Tibial artery (tissue), 4 donors: ENCODE results near the gene PPIB.

Experiments used
- DNase-seq, 2 donors: peaks; one replicate each; pipeline ENCODE4 v3.0.0-alpha.2; 2019
- H3K27ac ChIP-seq, 2 donors: fragments of 200-600 bp; sonication (generic) in 1 of 2; 1 replicate in 1 of 2; 2 replicates in 1 of 2; pipeline ENCODE4 v1.5.1; 2018 to 2019; ENCODE audit warnings: mild to moderate bottlenecking in 1 of 2
- H3K27me3 ChIP-seq, 2 donors: fragments of 200-600 bp; sonication (generic) in 1 of 2; one replicate each; pipeline versions ENCODE4 v1.5.1 to v1.6.0; 2016 to 2019
- H3K36me3 ChIP-seq, 3 donors: fragments of 200-600 bp; sonication (generic) in 2 of 3; one replicate each; pipeline ENCODE4 v1.5.1; 2016 to 2019; ENCODE audit warnings: mild to moderate bottlenecking in 2 of 3
- H3K4me1 ChIP-seq, 4 donors: fragments of 200-600 bp; sonication (generic) in 2 of 4; 1 replicate in 3 of 4; 2 replicates in 1 of 4; pipeline ENCODE4 v1.5.1; 2016 to 2019
- H3K4me3 ChIP-seq, 2 donors: fragments of 200-600 bp; sonication (generic) in 1 of 2; 1 replicate in 1 of 2; 2 replicates in 1 of 2; pipeline ENCODE4 v1.5.1; 2018 to 2019; ENCODE audit warnings: mild to moderate bottlenecking in 2 of 2
- H3K9me3 ChIP-seq, 3 donors: fragments of 200-600 bp; sonication (generic) in 1 of 3; one replicate each; pipeline ENCODE4 v1.5.1; 2016 to 2019
- CTCF ChIP-seq, 2 experiments: fragments of 200-600 bp in 1 of 2; fragments of 450-650 bp in 1 of 2; IDR thresholded peaks; one replicate each; pipeline ENCODE4 v1.5.1; 2017 to 2019; ENCODE audit warnings: antibody characterized with exemption in 2 of 2, mild to moderate bottlenecking in 1 of 2, moderate library complexity in 1 of 2
- intact Hi-C: fragments of 100-400 bp; cut with DNase I; formaldehyde crosslinking; loops from one replicate; pipeline ENCODE4 v1.15.0; 2023; ENCODE audit warnings: low total_unique reads

PPIB gene

DNA sequence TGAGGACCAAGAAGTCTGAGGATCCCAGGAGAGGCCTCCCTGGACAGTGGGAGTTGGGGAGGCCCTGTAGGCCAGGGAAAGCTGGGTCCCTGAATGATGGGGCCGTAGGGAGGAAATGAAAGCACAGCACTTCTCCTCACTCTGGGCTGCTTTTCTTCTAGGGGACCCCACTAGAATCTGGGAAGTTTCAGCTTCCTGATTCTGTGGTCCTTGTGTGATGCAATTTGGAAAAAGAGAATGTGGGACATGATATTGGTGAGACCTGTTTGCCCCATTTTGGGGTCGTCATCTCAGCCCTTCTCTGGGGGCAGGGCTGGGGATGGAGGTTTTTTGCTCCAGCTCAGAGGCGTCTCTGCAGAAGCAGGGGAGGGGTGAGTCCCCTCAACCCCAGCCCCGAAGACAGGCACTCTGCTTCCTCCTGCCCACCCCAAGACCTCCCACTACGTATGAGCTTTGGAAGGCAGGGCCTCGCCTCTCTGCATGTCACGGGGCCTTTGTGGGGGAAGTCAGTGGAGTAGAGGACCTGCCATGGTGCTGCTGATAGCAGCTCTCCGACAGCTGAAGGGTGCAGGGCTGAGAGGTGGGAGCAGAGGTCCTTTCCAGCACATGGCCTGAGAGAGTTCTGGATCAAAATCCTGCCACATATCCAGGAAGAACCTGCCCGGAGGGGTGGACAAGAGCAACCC lies 12.8 kb downstream of the PPIB start:
- DNase-seq, result peak in 1 of 2 donors; percentile 55
- peaks cover 0 to 23% of the 10 kb centered on the region in 2 donors for H3K27me3 ChIP-seq
- peaks cover 0 to 25% (median 16%) of the 10 kb centered on the region in 3 donors for H3K36me3 ChIP-seq
- H3K27ac ChIP-seq, result no peak overlapping the region
- intact Hi-C loops, result no loop called here
- peaks cover 6 to 28% (median 23%) of the 10 kb centered on the region in 4 donors for H3K4me1 ChIP-seq
- TF ChIP-seq CTCF (IDR thresholded peaks at IDR 0.05), result no peak
- H3K4me3 ChIP-seq, result no peak overlapping the region
- no peaks in the 10 kb centered on the region for H3K9me3 ChIP-seq

GRCh38 chr15:64149424-64149823 lies 13.4 kb downstream of the PPIB start:
- H3K27ac ChIP-seq, result no peak overlapping the region
- H3K27me3 ChIP-seq, result peaks cover 0 to 23% of the 10 kb centered on the region in 2 donors
- TF ChIP-seq CTCF (IDR thresholded peaks at IDR 0.05), result no peak
- no peak overlapping the region for H3K4me3 ChIP-seq
- H3K36me3 ChIP-seq, result peaks cover 0 to 25% (median 16%) of the 10 kb centered on the region in 3 donors
- intact Hi-C loops, result no loop called here
- no peaks in the 10 kb centered on the region for H3K9me3 ChIP-seq
- no peak for DNase-seq
- H3K4me1 ChIP-seq, result peaks cover 6 to 28% (median 23%) of the 10 kb centered on the region in 4 donors

GRCh38 chr15:64148581-64148980 lies 14.2 kb downstream of the PPIB start:
- no peaks in the 10 kb centered on the region for H3K9me3 ChIP-seq
- no peak overlapping the region for H3K4me3 ChIP-seq
- TF ChIP-seq CTCF (IDR thresholded peaks at IDR 0.05), result no peak
- no peak overlapping the region for H3K27ac ChIP-seq
- peaks cover 0 to 23% of the 10 kb centered on the region in 2 donors for H3K27me3 ChIP-seq
- H3K4me1 ChIP-seq, result peaks cover 6 to 26% (median 23%) of the 10 kb centered on the region in 4 donors
- intact Hi-C loops, result no loop called here
- no peak for DNase-seq
- H3K36me3 ChIP-seq, result peaks cover 0 to 27% (median 16%) of the 10 kb centered on the region in 3 donors

DNA sequence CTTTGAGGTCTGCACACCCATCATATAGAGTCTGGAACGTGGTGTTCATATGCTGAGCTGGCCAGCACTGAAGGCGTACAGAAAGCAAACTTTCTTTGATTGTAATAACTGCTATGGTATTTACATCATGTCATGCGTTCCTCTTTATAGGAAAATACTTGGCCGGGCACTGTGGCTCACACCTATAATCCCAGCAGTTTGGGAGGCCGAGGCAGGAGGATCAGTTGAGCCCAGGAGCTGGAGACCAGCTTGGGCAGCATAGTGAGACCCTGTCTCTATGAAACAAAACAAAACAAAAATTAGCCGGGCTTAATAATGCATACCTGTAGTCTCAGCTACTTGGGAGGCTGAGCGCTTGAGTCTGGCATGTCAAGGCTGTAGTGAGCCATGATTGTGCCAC lies 14.7 kb downstream of the PPIB start:
- Histone ChIP-seq H3K9me3 (no peaks in the 10 kb centered on the region), H3K4me1 (peaks cover 6 to 22% (median 20%) of the 10 kb centered on the region in 4 donors), H3K27ac (no peak overlapping the region), H3K27me3 (peaks cover 0 to 20% of the 10 kb centered on the region in 2 donors), H3K36me3 (peaks cover 3 to 31% (median 16%) of the 10 kb centered on the region in 3 donors), H3K4me3 (no peak overlapping the region)
- no peak for TF ChIP-seq CTCF (IDR thresholded peaks at IDR 0.05)
- intact Hi-C loops, result no loop called here
- DNase-seq, result peak in 1 of 2 donors; percentile 40

- intact Hi-C loops, result no loop called here
- Histone ChIP-seq H3K9me3 (no peaks in the 10 kb centered on the region), H3K4me3 (no peak overlapping the region), H3K4me1 (peaks cover 6 to 12% (median 10%) of the 10 kb centered on the region in 4 donors), H3K36me3 (peaks cover 7 to 42% (median 16%) of the 10 kb centered on the region in 3 donors), H3K27me3 (peaks cover 0 to 10% of the 10 kb centered on the region in 2 donors), H3K27ac (no peak overlapping the region)
- peak in 1 of 2 donors; percentile 33 for DNase-seq
- TF ChIP-seq CTCF (IDR thresholded peaks at IDR 0.05), result no peak
Observed at GRCh38 chr15:64146885-64147681, 15.7 kb downstream of the PPIB start.
